ENCODE measurements around the gene PGS1. TPM values are rescaled to one million over a fixed set of nuclear protein-coding genes. Genes with fewer than 3 reads are reported as not detected.
A peak's percentile ranks its signal among the peaks of the same experiment; 100 is the strongest.

PGS1 gene
- total and polyA plus RNA-seq, 10 of the 15 experiments (the other 5 are each of a cell fraction or from before 2014, with no cell fraction given): 1.3 to 37.6 (median 27.4) TPM

- TF ChIP-seq BCL3 (IDR thresholded peaks at IDR 0.05; ENCODE audit: borderline replicate concordance, insufficient read depth, low read depth, low read length, poor library complexity, severe bottlenecking) (no peak), FOS (IDR thresholded peaks at IDR 0.05; ENCODE audit: borderline replicate concordance, extremely low read depth, insufficient read length) (no peak), ZBTB33 (IDR thresholded peaks at IDR 0.05) (0 out of 2 replicates have a peak, but pooled peaks have one; percentile 13), ASH2L (IDR thresholded peaks at IDR 0.05; ENCODE audit: borderline replicate concordance, low read depth) (no peak)
- in situ Hi-C loops (cut with MboI) (no loop called here), intact Hi-C loops (cut with micrococcal nuclease; ENCODE audit: unreplicated experiment) (no loop called here)
- ChIA-PET POLR2A (interaction anchor here (0.5 to 2.8 kb wide), 3 partner anchors 7 to 30 kb away, joined by 4 to 10 read pairs (median 9); no protein-coding TSS in a partner anchor), RAD21 (ENCODE audit: unreplicated experiment) (interaction anchor here (0.6 kb wide), 1 partner anchor 10 kb away, joined by 3 read pairs; no protein-coding TSS in a partner anchor), CTCF (interaction anchor here (0.6 kb wide), 2 partner anchors 12 to 586 kb away, joined by 3 to 4 read pairs; no protein-coding TSS in a partner anchor), SMC1A (ENCODE audit: uncharacterized antibody, unreplicated experiment) (no interaction called here)
- H3K9me3 ChIP-seq (replicated peaks; ENCODE audit: control insufficient read depth, insufficient read depth, low read length): no peaks in the 10 kb centered on the region
- no TSS peak for BruUV-seq (replicated peaks)
- no peaks in the 10 kb centered on the region for H3K36me3 ChIP-seq (ENCODE audit: control insufficient read depth in 2 of 2, insufficient read depth in 2 of 2, low read length in 1 of 2)
- H3K4me3 ChIP-seq: no peak overlapping the region
- DNase-seq (ENCODE audit: low read depth, low spot score) (no peak), ATAC-seq (no peak), FAIRE-seq (no peak)
- H3K79me2 ChIP-seq (ENCODE audit: control insufficient read depth, insufficient read depth, low read length): no peaks in the 10 kb centered on the region
- H2AFZ ChIP-seq (ENCODE audit: control insufficient read depth, low read depth, low read length): no peak overlapping the region
- H4K20me1 ChIP-seq (ENCODE audit: control insufficient read depth, insufficient read depth): no peaks in the 10 kb centered on the region
- H3K9ac ChIP-seq (ENCODE audit: control insufficient read depth, insufficient read depth, low read length): no peak overlapping the region
- H3K4me1 ChIP-seq (ENCODE audit: control insufficient read depth, insufficient read depth, low read length): peaks cover 35% of the 10 kb centered on the region
- 79% methylated on average over 13 of the region's 13 CpGs for whole genome bisulfite sequencing (ENCODE audit: insufficient coverage, insufficient replicate concordance, low lambda C conversion rate, missing lambda C conversion rate)
- no peaks in the 10 kb centered on the region for H3K27me3 ChIP-seq (replicated peaks in 1 of 2; ENCODE audit: control insufficient read depth in 2 of 2, insufficient read depth in 2 of 2, low read length in 1 of 2)
- no peak overlapping the region for H3K4me2 ChIP-seq (ENCODE audit: control insufficient read depth, insufficient read depth)
- H3K27ac ChIP-seq (ENCODE audit: control insufficient read depth, insufficient read depth): no peak overlapping the region
Measured at GRCh38 chr17:78346605-78347250, 31.7 kb upstream of the PGS1 start.
